ENCODE measurements around the gene STAB2.

STAB2 gene

GRCh38 chr12:103691063-103691462, 104.0 kb downstream of the STAB2 start:
- no peak for FAIRE-seq
- no peak for DNase-seq (ENCODE audit: low spot score)

GRCh38 chr12:103696101-103696500, 109.0 kb downstream of the STAB2 start:
- DNase-seq (ENCODE audit: low spot score): no peak
- FAIRE-seq: no peak

- FAIRE-seq: no peak
- no peak for DNase-seq (ENCODE audit: low spot score)
Measured at GRCh38 chr12:103697971-103698751, 111.1 kb downstream of the STAB2 start.

GRCh38 chr12:103698752-103699560, 111.9 kb downstream of the STAB2 start:
- FAIRE-seq (no peak), DNase-seq (ENCODE audit: low spot score) (no peak)

- DNase-seq (ENCODE audit: low spot score) (no peak), FAIRE-seq (no peak)
Measured at GRCh38 chr12:103705098-103705497, 118.0 kb downstream of the STAB2 start.

GRCh38 chr12:103705927-103706326, 118.9 kb downstream of the STAB2 start:
- DNase-seq (ENCODE audit: low spot score) (no peak), FAIRE-seq (no peak)

- DNase-seq (ENCODE audit: low spot score): no peak
- FAIRE-seq: no peak
Measured at GRCh38 chr12:103707446-103707845, 120.4 kb downstream of the STAB2 start.

GRCh38 chr12:103710544-103710943, 123.5 kb downstream of the STAB2 start:
- no peak for FAIRE-seq
- DNase-seq (ENCODE audit: low spot score): no peak

GRCh38 chr12:103712216-103712615, 125.1 kb downstream of the STAB2 start:
- FAIRE-seq: no peak
- no peak for DNase-seq (ENCODE audit: low spot score)

- FAIRE-seq: no peak
Measured at GRCh38 chr12:103715494-103715893, 128.4 kb downstream of the STAB2 start.

GRCh38 chr12:103716517-103717196, 129.6 kb downstream of the STAB2 start:
- FAIRE-seq: no peak

More at GRCh38 chr12:103715494-103715893, 128.4 kb downstream of the STAB2 start:
- DNase-seq (ENCODE audit: low spot score): no peak

GRCh38 chr12:103725398-103725797, 138.3 kb downstream of the STAB2 start:
- DNase-seq (ENCODE audit: low spot score) (no peak), FAIRE-seq (no peak)

More at GRCh38 chr12:103716517-103717196, 129.6 kb downstream of the STAB2 start:
- DNase-seq (ENCODE audit: low spot score): no peak

- no peak for DNase-seq (ENCODE audit: low spot score)
- FAIRE-seq: no peak
Measured at GRCh38 chr12:103727638-103728037, 140.6 kb downstream of the STAB2 start.

GRCh38 chr12:103728323-103728722, 141.2 kb downstream of the STAB2 start:
- FAIRE-seq: no peak

GRCh38 chr12:103729499-103729898, 142.4 kb downstream of the STAB2 start:
- FAIRE-seq (no peak), DNase-seq (ENCODE audit: low spot score) (no peak)

More at GRCh38 chr12:103728323-103728722, 141.2 kb downstream of the STAB2 start:
- DNase-seq (ENCODE audit: low spot score): no peak

- no peak for DNase-seq (ENCODE audit: low spot score)
- FAIRE-seq: no peak
Measured at GRCh38 chr12:103731539-103731938, 144.5 kb downstream of the STAB2 start.

GRCh38 chr12:103734863-103735262, 147.8 kb downstream of the STAB2 start:
- DNase-seq (ENCODE audit: low spot score): no peak
- no peak for FAIRE-seq

- DNase-seq (ENCODE audit: low spot score) (no peak), FAIRE-seq (no peak)
Measured at GRCh38 chr12:103735291-103735690, 148.2 kb downstream of the STAB2 start.

GRCh38 chr12:103736572-103736971, 149.5 kb downstream of the STAB2 start:
- no peak for DNase-seq (ENCODE audit: low spot score)
- no peak for FAIRE-seq

- FAIRE-seq: no peak
- DNase-seq (ENCODE audit: low spot score): no peak
Measured at GRCh38 chr12:103737881-103738280, 150.8 kb downstream of the STAB2 start.

- no peak for DNase-seq (ENCODE audit: low spot score)
- no peak for FAIRE-seq
Measured at GRCh38 chr12:103742349-103742932, 155.4 kb downstream of the STAB2 start.

Data from RCC 7860 (cell line).